IMR-90 (cell line): ENCODE results near the gene HOTAIR.

ENCODE experiments used
- BHLHE40 ChIP-seq: fragments of 150-350 bp; IDR thresholded peaks from 2 replicates; pipeline ENCODE4 v1.6.1; 2016; ENCODE audit warnings: mild to moderate bottlenecking, low read depth, low read length
- CEBPB ChIP-seq: IDR thresholded peaks from 2 replicates; pipeline ENCODE4 v1.6.1; 2012; ENCODE audit warnings: low read depth, low read length, improper control_type of control experiment
- CHD1 ChIP-seq: IDR thresholded peaks from 2 replicates; pipeline ENCODE4 v1.6.1; 2012; ENCODE audit warnings: low read depth, low read length, improper control_type of control experiment
- FOS ChIP-seq: fragments of 150-350 bp; IDR thresholded peaks from 2 replicates; pipeline ENCODE4 v1.6.1; 2016; ENCODE audit warnings: low read depth, low read length
- MXI1 ChIP-seq: IDR thresholded peaks from 2 replicates; pipeline ENCODE4 v1.6.1; 2012; ENCODE audit warnings: low read depth, mild to moderate bottlenecking, low read length, moderate library complexity, borderline replicate concordance
- POLR2A ChIP-seq: IDR thresholded peaks from 2 replicates; pipeline ENCODE4 v1.6.1; 2012; ENCODE audit warnings: mild to moderate bottlenecking, low read depth, low read length
- RAD21 ChIP-seq: IDR thresholded peaks from 2 replicates; pipeline ENCODE4 v1.6.1; 2012; ENCODE audit warnings: low read length, improper control_type of control experiment
- RCOR1 ChIP-seq: IDR thresholded peaks from 2 replicates; pipeline ENCODE4 v1.6.1; 2012; ENCODE audit warnings: mild to moderate bottlenecking, low read length, improper control_type of control experiment; ENCODE audit not compliant: insufficient replicate concordance
- RFX5 ChIP-seq: IDR thresholded peaks from 2 replicates; pipeline ENCODE4 v1.8.0; 2012; ENCODE audit warnings: low read depth, mild to moderate bottlenecking, low read length, moderate library complexity
- SMC3 ChIP-seq: fragments of 150-350 bp; IDR thresholded peaks from 2 replicates; pipeline ENCODE4 v1.6.1; 2016; ENCODE audit warnings: low read depth, mild to moderate bottlenecking, antibody characterized with exemption, low read length, moderate library complexity
- TF ChIP-seq, protein P1 (sequence below): conservative IDR thresholded peaks from 2 replicates; pipeline ENCODE4 v1.5.1; 2012; ENCODE audit warnings: mild to moderate bottlenecking, low read depth, low read length, improper control_type of control experiment
- TF ChIP-seq, protein P2 (sequence below): fragments of 150-350 bp; IDR thresholded peaks from 2 replicates; pipeline ENCODE4 v1.6.1; 2016; ENCODE audit warnings: low read depth, mild to moderate bottlenecking, low read length, moderate library complexity, borderline replicate concordance

DNA sequence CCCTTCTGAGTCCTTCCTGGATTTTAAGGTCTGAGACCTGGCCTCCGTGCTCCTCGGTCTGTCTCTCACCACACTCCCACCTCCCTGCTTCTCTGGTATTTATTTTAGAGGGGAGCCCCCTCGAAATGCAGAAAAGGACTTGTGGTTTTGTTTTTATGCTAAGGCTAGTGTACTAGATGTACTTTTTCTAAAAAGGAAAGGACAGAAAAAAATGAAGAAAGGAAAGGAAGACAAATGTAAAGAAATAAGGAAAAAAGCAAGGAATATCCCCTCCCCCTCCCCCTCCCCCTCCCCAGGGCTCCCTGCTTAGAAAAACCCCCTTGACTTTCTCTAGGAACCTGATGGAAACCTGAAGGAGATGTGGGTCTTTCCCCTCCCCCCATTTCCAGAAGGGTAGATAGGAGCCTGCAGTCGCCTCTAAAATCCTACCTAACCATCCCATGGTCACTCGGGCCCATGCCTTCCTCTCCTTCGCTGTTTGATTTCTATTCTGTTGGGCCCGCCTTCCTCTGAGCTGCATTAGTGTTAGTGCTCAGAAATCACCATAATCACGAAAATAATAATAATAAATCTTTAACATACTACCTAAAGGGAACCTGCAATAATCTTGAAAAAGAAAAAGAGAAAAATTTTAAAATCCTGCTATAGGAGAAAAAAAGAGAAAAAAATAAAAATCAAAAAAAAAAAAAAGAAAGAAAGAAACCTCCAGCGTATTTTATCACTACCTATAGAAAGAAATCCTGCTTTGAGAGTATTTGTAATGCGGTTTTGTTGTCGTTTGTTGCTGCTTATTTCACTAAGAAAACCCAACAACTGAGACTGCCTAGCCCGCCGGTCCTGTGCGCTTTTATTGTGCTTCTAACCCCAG, 37.1 kb upstream of the HOTAIR start:
- TF ChIP-seq, protein P1, sequence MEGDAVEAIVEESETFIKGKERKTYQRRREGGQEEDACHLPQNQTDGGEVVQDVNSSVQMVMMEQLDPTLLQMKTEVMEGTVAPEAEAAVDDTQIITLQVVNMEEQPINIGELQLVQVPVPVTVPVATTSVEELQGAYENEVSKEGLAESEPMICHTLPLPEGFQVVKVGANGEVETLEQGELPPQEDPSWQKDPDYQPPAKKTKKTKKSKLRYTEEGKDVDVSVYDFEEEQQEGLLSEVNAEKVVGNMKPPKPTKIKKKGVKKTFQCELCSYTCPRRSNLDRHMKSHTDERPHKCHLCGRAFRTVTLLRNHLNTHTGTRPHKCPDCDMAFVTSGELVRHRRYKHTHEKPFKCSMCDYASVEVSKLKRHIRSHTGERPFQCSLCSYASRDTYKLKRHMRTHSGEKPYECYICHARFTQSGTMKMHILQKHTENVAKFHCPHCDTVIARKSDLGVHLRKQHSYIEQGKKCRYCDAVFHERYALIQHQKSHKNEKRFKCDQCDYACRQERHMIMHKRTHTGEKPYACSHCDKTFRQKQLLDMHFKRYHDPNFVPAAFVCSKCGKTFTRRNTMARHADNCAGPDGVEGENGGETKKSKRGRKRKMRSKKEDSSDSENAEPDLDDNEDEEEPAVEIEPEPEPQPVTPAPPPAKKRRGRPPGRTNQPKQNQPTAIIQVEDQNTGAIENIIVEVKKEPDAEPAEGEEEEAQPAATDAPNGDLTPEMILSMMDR: no peak
- TF ChIP-seq SMC3: no peak
- TF ChIP-seq POLR2A: no peak
- TF ChIP-seq MXI1: no peak
- TF ChIP-seq, protein P2, sequence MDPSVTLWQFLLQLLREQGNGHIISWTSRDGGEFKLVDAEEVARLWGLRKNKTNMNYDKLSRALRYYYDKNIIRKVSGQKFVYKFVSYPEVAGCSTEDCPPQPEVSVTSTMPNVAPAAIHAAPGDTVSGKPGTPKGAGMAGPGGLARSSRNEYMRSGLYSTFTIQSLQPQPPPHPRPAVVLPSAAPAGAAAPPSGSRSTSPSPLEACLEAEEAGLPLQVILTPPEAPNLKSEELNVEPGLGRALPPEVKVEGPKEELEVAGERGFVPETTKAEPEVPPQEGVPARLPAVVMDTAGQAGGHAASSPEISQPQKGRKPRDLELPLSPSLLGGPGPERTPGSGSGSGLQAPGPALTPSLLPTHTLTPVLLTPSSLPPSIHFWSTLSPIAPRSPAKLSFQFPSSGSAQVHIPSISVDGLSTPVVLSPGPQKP: no peak
- no peak for TF ChIP-seq RAD21
- TF ChIP-seq CEBPB: no peak
- TF ChIP-seq RFX5: no peak
- TF ChIP-seq FOS: no peak
- TF ChIP-seq CHD1: no peak
- TF ChIP-seq BHLHE40: no peak
- TF ChIP-seq RCOR1: no peak
